Measurements from ENCODE around the gene ISG20L2.

Gene ISG20L2

DNA sequence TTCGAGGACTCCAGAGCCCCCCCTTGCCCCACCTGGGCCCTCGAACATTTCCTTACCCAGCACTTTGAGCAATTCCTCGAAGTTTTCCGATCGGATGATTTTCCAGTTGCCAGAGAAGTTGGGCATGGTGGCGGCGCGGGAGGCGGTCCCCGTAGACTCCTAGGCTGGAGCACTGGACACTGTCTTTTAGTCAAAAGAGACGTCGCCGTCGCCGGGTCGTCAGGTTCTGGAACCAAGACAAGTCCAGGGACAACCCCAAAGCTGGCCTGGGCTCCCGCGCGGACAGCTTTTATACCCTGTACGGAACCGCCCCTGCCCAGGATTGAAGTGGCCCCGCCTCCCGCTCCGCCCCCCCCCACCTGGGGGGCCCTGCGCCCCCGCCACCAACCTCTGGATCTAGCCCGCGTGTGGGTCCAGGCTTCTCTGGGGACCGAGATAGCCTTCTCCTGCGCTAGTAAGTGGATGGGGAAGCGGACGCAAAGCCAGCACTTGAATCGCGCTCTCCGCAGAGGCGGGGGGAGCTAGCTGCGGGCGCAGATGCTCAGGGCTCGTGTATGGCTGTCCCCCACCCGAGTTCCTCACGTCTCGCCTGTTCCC is 23.1 kb downstream of the ISG20L2 start, which contains the start of gene CRABP2:
TSS of gene CRABP2 (minus strand) at position 263 of the 597 bp plus-strand sequence. CDS start at position 126, 137 bp downstream.
- FAIRE-seq (no peak), DNase-seq (ENCODE audit: insufficient read length, low spot score) (no peak)
- TF ChIP-seq, protein P1, sequence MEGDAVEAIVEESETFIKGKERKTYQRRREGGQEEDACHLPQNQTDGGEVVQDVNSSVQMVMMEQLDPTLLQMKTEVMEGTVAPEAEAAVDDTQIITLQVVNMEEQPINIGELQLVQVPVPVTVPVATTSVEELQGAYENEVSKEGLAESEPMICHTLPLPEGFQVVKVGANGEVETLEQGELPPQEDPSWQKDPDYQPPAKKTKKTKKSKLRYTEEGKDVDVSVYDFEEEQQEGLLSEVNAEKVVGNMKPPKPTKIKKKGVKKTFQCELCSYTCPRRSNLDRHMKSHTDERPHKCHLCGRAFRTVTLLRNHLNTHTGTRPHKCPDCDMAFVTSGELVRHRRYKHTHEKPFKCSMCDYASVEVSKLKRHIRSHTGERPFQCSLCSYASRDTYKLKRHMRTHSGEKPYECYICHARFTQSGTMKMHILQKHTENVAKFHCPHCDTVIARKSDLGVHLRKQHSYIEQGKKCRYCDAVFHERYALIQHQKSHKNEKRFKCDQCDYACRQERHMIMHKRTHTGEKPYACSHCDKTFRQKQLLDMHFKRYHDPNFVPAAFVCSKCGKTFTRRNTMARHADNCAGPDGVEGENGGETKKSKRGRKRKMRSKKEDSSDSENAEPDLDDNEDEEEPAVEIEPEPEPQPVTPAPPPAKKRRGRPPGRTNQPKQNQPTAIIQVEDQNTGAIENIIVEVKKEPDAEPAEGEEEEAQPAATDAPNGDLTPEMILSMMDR (IDR thresholded peaks at IDR 0.05; ENCODE audit: insufficient read depth, missing control alignments) = no peak

GRCh38 chr1:156704930-156705320 is 23.6 kb downstream of the ISG20L2 start:
- TF ChIP-seq, protein P1 (IDR thresholded peaks at IDR 0.05; ENCODE audit: insufficient read depth, missing control alignments) = no peak

GRCh38 chr1:156704166-156704711 is 24.3 kb downstream of the ISG20L2 start:
- FAIRE-seq = no peak
- DNase-seq (ENCODE audit: insufficient read length, low spot score) = no peak
- TF ChIP-seq, protein P1 (IDR thresholded peaks at IDR 0.05; ENCODE audit: insufficient read depth, missing control alignments) = no peak

More at GRCh38 chr1:156704930-156705320, 23.6 kb downstream of the ISG20L2 start:
- no peak for DNase-seq (ENCODE audit: insufficient read length, low spot score)
- no peak for FAIRE-seq

DNA sequence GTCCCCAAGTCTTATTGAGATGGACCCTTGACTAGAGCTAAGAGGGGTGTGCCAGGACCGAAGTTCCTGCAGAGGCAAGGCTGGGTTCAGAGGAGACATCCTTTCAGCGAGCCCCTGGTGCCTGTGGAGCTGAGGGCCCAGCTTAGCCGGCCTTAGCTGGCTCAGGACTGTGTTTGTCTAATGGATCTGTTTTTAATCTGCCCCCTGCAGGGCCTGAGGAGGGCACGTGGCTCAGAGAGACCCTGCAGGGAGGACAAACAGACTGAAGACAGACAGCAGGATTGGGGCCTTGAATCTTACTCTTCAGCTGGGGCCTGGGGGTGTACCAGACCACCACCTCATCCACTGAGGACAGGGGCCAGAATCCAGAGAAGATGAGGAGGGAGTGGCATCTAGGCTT is 24.8 kb downstream of the ISG20L2 start:
- peak; percentile 84 for DNase-seq (ENCODE audit: insufficient read length, low spot score)
- TF ChIP-seq, protein P1 (IDR thresholded peaks at IDR 0.05; ENCODE audit: insufficient read depth, missing control alignments) = no peak
- no peak for FAIRE-seq

- no peak for DNase-seq (ENCODE audit: insufficient read length, low spot score)
- TF ChIP-seq, protein P1 (IDR thresholded peaks at IDR 0.05; ENCODE audit: insufficient read depth, missing control alignments) = no peak
- no peak for FAIRE-seq
These were observed 25.2 kb downstream of the ISG20L2 start for GRCh38 chr1:156703336-156703735.

- FAIRE-seq (no peak), DNase-seq (ENCODE audit: insufficient read length, low spot score) (no peak)
- TF ChIP-seq, protein P1 (IDR thresholded peaks at IDR 0.05; ENCODE audit: insufficient read depth, missing control alignments) = no peak
These were observed 27.6 kb downstream of the ISG20L2 start for GRCh38 chr1:156700736-156701531.
